Left ventricle myocardium inferior (tissue), 1 donor: ENCODE results near the gene ZNF182. TPM values are rescaled to one million over a fixed set of nuclear protein-coding genes. Genes with fewer than 3 reads are reported as not detected.
"Not testable (repeated sequence)": the region's sequence is repeated elsewhere in the genome, so short reads cannot be mapped to it uniquely, and the experiment has no call there.

ENCODE experiments used
- DNase-seq: peaks from one replicate; pipeline ENCODE4 v3.0.0-alpha.2; 2020
- H3K27ac ChIP-seq: fragments of 200-600 bp; replicated peaks from 2 replicates; pipeline ENCODE4 v1.8.0; 2021
- H3K27me3 ChIP-seq: fragments of 200-600 bp; 2 replicates; pipeline ENCODE4 v1.8.0; 2021; ENCODE audit warnings: low read depth
- H3K36me3 ChIP-seq: fragments of 200-600 bp; 2 replicates; pipeline ENCODE4 v1.8.0; 2021
- H3K4me1 ChIP-seq: fragments of 200-600 bp; 2 replicates; pipeline ENCODE4 v1.8.0; 2021
- H3K4me3 ChIP-seq: fragments of 200-600 bp; 2 replicates; pipeline ENCODE4 v1.8.0; 2021; ENCODE audit warnings: mild to moderate bottlenecking, moderate library complexity
- H3K9me3 ChIP-seq: fragments of 200-600 bp; replicated peaks from 2 replicates; pipeline ENCODE4 v1.8.0; 2021
- CTCF ChIP-seq: fragments of 200-600 bp; IDR thresholded peaks from 2 replicates; pipeline ENCODE4 v1.8.0; 2021; ENCODE audit warnings: antibody characterized with exemption, mild to moderate bottlenecking, borderline replicate concordance
- intact Hi-C: fragments of 100-400 bp; cut with micrococcal nuclease; formaldehyde crosslinking; loops from one replicate; pipeline ENCODE4 v1.11.0; 2022
- total RNA-seq: library from RNA; stranded (reverse); fragmentation: NEBNext Ultra II Directional; extraction: Animal tissue kit (Norgen Biotek cat#: 25700); gene quantifications from one replicate; pipeline ENCODE4 v1.2.1, GENCODE V29; 2021
- donor health status: DM: no; HTN: yes; CAD: no; lungs with severe emphysema.

The ZNF182 gene
- total RNA-seq, 1 donor from 2014 or later, result 3.2 TPM

- Histone ChIP-seq H3K27ac (no peak overlapping the region), H3K9me3 (no peaks in the 10 kb centered on the region), H3K4me1 (no peaks in the 10 kb centered on the region), H3K4me3 (peak overlapping the region; percentile 34), H3K36me3 (no peaks in the 10 kb centered on the region), H3K27me3 (no peaks in the 10 kb centered on the region)
- no peak for DNase-seq
- intact Hi-C loops, result no loop called here
- TF ChIP-seq CTCF, result no peak
Measured at GRCh38 chrX:47936224-47936939, 67.4 kb downstream of the ZNF182 start.

GRCh38 chrX:47933946-47934345, 69.8 kb downstream of the ZNF182 start:
- intact Hi-C loops, result no loop called here
- Histone ChIP-seq H3K27ac (no peak overlapping the region), H3K36me3 (no peaks in the 10 kb centered on the region), H3K27me3 (no peaks in the 10 kb centered on the region), H3K4me1 (no peaks in the 10 kb centered on the region), H3K9me3 (no peaks in the 10 kb centered on the region), H3K4me3 (no peak overlapping the region)
- no peak for TF ChIP-seq CTCF
- no peak for DNase-seq

- H3K27ac ChIP-seq, H3K4me1 ChIP-seq, H3K4me3 ChIP-seq, H3K36me3 ChIP-seq, DNase-seq, H3K9me3 ChIP-seq, H3K27me3 ChIP-seq, intact Hi-C loops: not testable (repeated sequence)
Measured at GRCh38 chrX:47931970-47932369, 71.8 kb downstream of the ZNF182 start.

- DNase-seq, result no peak
- Histone ChIP-seq H3K4me3 (no peak overlapping the region), H3K27ac (no peak overlapping the region), H3K36me3 (no peaks in the 10 kb centered on the region), H3K4me1 (no peaks in the 10 kb centered on the region), H3K27me3 (no peaks in the 10 kb centered on the region), H3K9me3 (no peaks in the 10 kb centered on the region)
- intact Hi-C loops, result no loop called here
- no peak for TF ChIP-seq CTCF
Measured at GRCh38 chrX:47927212-47927611, 76.6 kb downstream of the ZNF182 start.

Other genes with a start within 250 kb of the ZNF182 start
- 5.8 TPM for gene ZNF81, start 167.1 kb downstream of the ZNF182 start, total RNA-seq
- gene SPACA5, start 3.0 kb upstream of the ZNF182 start, total RNA-seq, result not detected
- gene ZNF630, start 67.7 kb upstream of the ZNF182 start, total RNA-seq, result 3.2 TPM
- gene SPACA5B, start 126.6 kb upstream of the ZNF182 start, total RNA-seq, result not detected
- gene SSX5, start 192.8 kb upstream of the ZNF182 start, total RNA-seq, result not detected